SK-N-SH (cell line): ENCODE data around the gene SMAD5.

ENCODE experiments used
- CTCF ChIP-seq: fragments of 200-600 bp; sonication (generic); IDR thresholded peaks from 2 replicates; pipeline ENCODE4 v1.6.1; 2017; ENCODE audit warnings: antibody characterized with exemption, mild to moderate bottlenecking, moderate library complexity
- EZH2phosphoT487 ChIP-seq: fragments of 200-600 bp; sonication (generic); IDR thresholded peaks from 2 replicates; pipeline ENCODE4 v1.6.1; 2017; ENCODE audit warnings: low read depth, mixed run types, mild to moderate bottlenecking, antibody characterized with exemption, moderate library complexity, borderline replicate concordance
- FOXM1 ChIP-seq: IDR thresholded peaks from 2 replicates; pipeline ENCODE4 v1.4.0; 2012; ENCODE audit warnings: low read depth, mild to moderate bottlenecking
- GABPA ChIP-seq: IDR thresholded peaks from 2 replicates; pipeline ENCODE4 v1.4.0; 2012; ENCODE audit warnings: low read depth, mild to moderate bottlenecking
- MAX ChIP-seq: IDR thresholded peaks from 2 replicates; pipeline ENCODE4 v1.4.0; 2012; ENCODE audit warnings: low read depth
- MEF2A ChIP-seq: IDR thresholded peaks from 2 replicates; pipeline ENCODE4 v1.4.0; 2012; ENCODE audit warnings: low read depth, borderline replicate concordance
- MXI1 ChIP-seq: IDR thresholded peaks from 2 replicates; pipeline ENCODE4 v1.6.1; 2012; ENCODE audit warnings: mild to moderate bottlenecking, low read depth, low read length, improper control_type of control experiment
- NRF1 ChIP-seq: IDR thresholded peaks from 2 replicates; pipeline ENCODE4 v1.6.1; 2012; ENCODE audit warnings: low read depth, mild to moderate bottlenecking, low read length
- POLR2AphosphoS5 ChIP-seq: IDR thresholded peaks from 2 replicates; pipeline ENCODE4 v1.6.1; 2012; ENCODE audit warnings: low read depth, low read length
- REST ChIP-seq: IDR thresholded peaks from 2 replicates; pipeline ENCODE4 v1.6.1; 2012; ENCODE audit warnings: mild to moderate bottlenecking, low read depth, low read length, moderate library complexity
- RFX5 ChIP-seq: IDR thresholded peaks from 2 replicates; pipeline ENCODE4 v1.6.1; 2012; ENCODE audit warnings: mild to moderate bottlenecking, improper control_type of control experiment, low read length
- SIN3A ChIP-seq: IDR thresholded peaks from 2 replicates; pipeline ENCODE4 v1.6.1; 2012; ENCODE audit warnings: low read depth, mild to moderate bottlenecking, low read length, moderate library complexity, borderline replicate concordance
- YY1 ChIP-seq: IDR thresholded peaks from 2 replicates; pipeline ENCODE4 v1.4.0; 2012; ENCODE audit warnings: low read depth, mild to moderate bottlenecking

GRCh38 chr5:136090319-136090718, 42.3 kb upstream of the SMAD5 start:
- TF ChIP-seq POLR2AphosphoS5: no peak
- TF ChIP-seq SIN3A: no peak
- no peak for TF ChIP-seq EZH2phosphoT487
- no peak for TF ChIP-seq REST
- TF ChIP-seq CTCF: no peak
- TF ChIP-seq RFX5: no peak
- no peak for TF ChIP-seq MAX
- no peak for TF ChIP-seq FOXM1
- no peak for TF ChIP-seq NRF1
- no peak for TF ChIP-seq MXI1
- no peak for TF ChIP-seq GABPA
- TF ChIP-seq YY1: no peak
- no peak for TF ChIP-seq MEF2A
